ENCODE results near the gene N4BP2.

- no peak for TF ChIP-seq GATA1 (IDR thresholded peaks at IDR 0.05; ENCODE audit: low read depth, low read length)
- no peak for TF ChIP-seq POLR2A (IDR thresholded peaks at IDR 0.05; ENCODE audit: low read length)
These were observed 123.7 kb downstream of the N4BP2 start for GRCh38 chr4:40180356-40180755.

Measured in erythroblast (primary cell).